Keratinocyte (primary cell): Measurements from ENCODE around the gene GNAS-AS1. TPM values are rescaled to one million over a fixed set of nuclear protein-coding genes. Genes with fewer than 3 reads are reported as not detected.

Source experiments
- DNase-seq: peaks from one replicate; pipeline ENCODE4 v3.0.0-alpha.2; 2011; ENCODE audit warnings: low read depth, missing footprints, low spot score
- FAIRE-seq: peaks from 2 replicates; lab custom pipeline; 2011; peaks lifted over from hg19 to GRCh38; lab: Jason Lieb, UNC
- H2AFZ ChIP-seq: 2 replicates; pipeline ENCODE4 v1.6.0; 2012; ENCODE audit warnings: low read length, control low read depth, inconsistent platforms; ENCODE audit not compliant: control insufficient read depth
- H3K27ac ChIP-seq: 2 replicates; pipeline ENCODE4 v1.5.1; 2011; ENCODE audit warnings: low read length; ENCODE audit not compliant: control insufficient read depth, insufficient read depth
- H3K27me3 ChIP-seq: 3 replicates; pipeline ENCODE4 v1.6.0; 2011; ENCODE audit warnings: low read length; ENCODE audit not compliant: control insufficient read depth, insufficient read depth; ENCODE audit errors: extremely low read depth
- H3K36me3 ChIP-seq, 2 experiments: 2 replicates in 1 of 2; 3 replicates in 1 of 2; pipeline ENCODE4 v1.5.1; 2011; ENCODE audit warnings: low read length in 2 of 2, mild to moderate bottlenecking in 1 of 2; ENCODE audit not compliant: control insufficient read depth in 2 of 2, insufficient read depth in 2 of 2; ENCODE audit errors: extremely low read depth in 1 of 2
- H3K4me1 ChIP-seq: 3 replicates; pipeline ENCODE4 v1.5.1; 2011; ENCODE audit warnings: low read length; ENCODE audit not compliant: control insufficient read depth, insufficient read depth; ENCODE audit errors: extremely low read depth
- H3K4me2 ChIP-seq: 3 replicates; pipeline ENCODE4 v1.6.0; 2011; ENCODE audit warnings: low read depth, low read length; ENCODE audit not compliant: control insufficient read depth, insufficient read depth; ENCODE audit errors: extremely low read depth
- H3K4me3 ChIP-seq, 3 experiments: fragments of 200-600 bp in 1 of 3; sonication (generic) in 1 of 3; 2 replicates in 2 of 3; 3 replicates in 1 of 3; pipeline ENCODE4 v1.5.1; 2011 to 2016; ENCODE audit warnings: low read length in 3 of 3, mild to moderate bottlenecking in 3 of 3, control low read depth in 2 of 3, inconsistent platforms in 1 of 3, low read depth in 1 of 3, mixed read lengths in 1 of 3, mixed run types in 1 of 3, moderate library complexity in 1 of 3; ENCODE audit not compliant: control insufficient read depth in 2 of 3, insufficient read depth in 2 of 3; ENCODE audit errors: extremely low read depth in 1 of 3
- H3K79me2 ChIP-seq: 2 replicates; pipeline ENCODE4 v1.6.0; 2012; ENCODE audit warnings: low read length; ENCODE audit not compliant: control insufficient read depth, insufficient read depth
- H3K9ac ChIP-seq: 3 replicates; pipeline ENCODE4 v1.6.0; 2011; ENCODE audit warnings: low read length; ENCODE audit not compliant: control insufficient read depth, insufficient read depth; ENCODE audit errors: extremely low read depth
- H3K9me1 ChIP-seq: 3 replicates; pipeline ENCODE4 v1.6.0; 2011; ENCODE audit warnings: low read length; ENCODE audit not compliant: control insufficient read depth, insufficient read depth; ENCODE audit errors: extremely low read depth
- H3K9me3 ChIP-seq: 2 replicates; pipeline ENCODE4 v1.5.1; 2012; ENCODE audit warnings: low read depth, low read length; ENCODE audit not compliant: control insufficient read depth
- H4K20me1 ChIP-seq: 3 replicates; pipeline ENCODE4 v1.6.0; 2011; ENCODE audit warnings: low read length; ENCODE audit not compliant: control insufficient read depth, insufficient read depth; ENCODE audit errors: extremely low read depth
- CTCF ChIP-seq, 3 experiments: IDR thresholded peaks in 1 of 3; conservative IDR thresholded peaks in 1 of 3; optimal IDR thresholded peaks in 1 of 3; 2 replicates in 2 of 3; 3 replicates in 1 of 3; pipeline versions ENCODE3 to v1.5.1; 2011; ENCODE audit warnings: low read length in 3 of 3, mild to moderate bottlenecking in 3 of 3, moderate library complexity in 2 of 3, control low read depth in 1 of 3, inconsistent platforms in 1 of 3; ENCODE audit not compliant: insufficient read depth in 2 of 3; ENCODE audit errors: extremely low read depth in 1 of 3
- EZH2 ChIP-seq: IDR thresholded peaks from one replicate; pipeline ENCODE4 v1.6.1; 2012; ENCODE audit warnings: inconsistent platforms, mild to moderate bottlenecking, low read length, moderate library complexity
- dilution Hi-C: fragments of 300-500 bp; cut with MboI; formaldehyde crosslinking; loops from one replicate; pipeline ENCODE4 v1.7.0; 2020; ENCODE audit warnings: low sequenced_read_pairs; ENCODE audit not compliant: extremely low pct_ligation_motif_present
- polyA plus RNA-seq, 5 experiments: library from polyadenylated mRNA; depleted of rRNA in 3 of 5; stranded (reverse) in 3 of 5; stranded (forward) in 1 of 5; unstranded in 1 of 5; fragments of >200 nt; gene quantifications; 1 replicate in 1 of 5; 2 replicates in 3 of 5; 3 replicates in 1 of 5; pipeline versions ENCODE4 v1.2.1 to v1.2.3, GENCODE V29; 2011 to 2012; ENCODE audit warnings: missing spikeins in 2 of 5, low read depth in 1 of 5, low replicate concordance in 1 of 5
- small RNA-seq, 3 experiments: library from RNA; depleted of rRNA; stranded (forward); fragments of <200 nt; gene quantifications; one replicate each; pipeline ENCODE3, GENCODE V24; 2012; ENCODE audit warnings: low read depth in 3 of 3, low replicate concordance in 1 of 3; ENCODE audit not compliant: insufficient read length in 3 of 3

GNAS-AS1 gene
- polyA plus RNA-seq, 1 donor (not counting 4 experiments of a cell fraction or from before 2014, with no cell fraction given) = 0.31 TPM

DNA sequence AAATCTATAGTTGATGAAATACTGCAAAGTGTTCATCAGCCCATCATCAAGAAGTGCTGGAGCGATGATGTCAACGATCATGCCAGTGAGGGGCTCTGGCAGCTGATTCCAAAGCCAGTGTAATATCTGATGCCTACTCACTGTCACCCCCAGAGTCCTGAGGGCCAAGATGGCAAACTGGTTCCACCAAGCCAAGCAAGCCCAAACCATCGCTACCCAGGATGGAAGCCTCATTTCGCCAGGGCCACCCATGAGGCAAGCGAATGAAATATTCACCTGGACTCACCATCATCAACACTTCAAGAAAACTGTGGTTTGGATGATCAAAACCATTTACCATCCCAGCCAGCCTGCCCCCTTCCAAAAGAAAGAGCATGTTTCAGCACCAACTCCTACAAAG, 76.5 kb downstream of the GNAS-AS1 start:
- H3K4me1 ChIP-seq = no peaks in the 10 kb centered on the region
- no peaks in the 10 kb centered on the region for H3K79me2 ChIP-seq
- no peak for FAIRE-seq
- TF ChIP-seq CTCF (optimal IDR thresholded peaks at IDR 0.05 in 1 of 3, IDR thresholded peaks at IDR 0.05 in 1 of 3, conservative IDR thresholded peaks at IDR 0.05 in 1 of 3; ENCODE audit: extremely low read depth in 1 of 3, insufficient read depth in 2 of 3, low read length in 3 of 3) (no peak), EZH2 (no peak)
- no peak overlapping the region for H3K4me3 ChIP-seq
- no peaks in the 10 kb centered on the region for H3K36me3 ChIP-seq
- no peaks in the 10 kb centered on the region for H3K9me1 ChIP-seq
- H4K20me1 ChIP-seq = no peaks in the 10 kb centered on the region
- dilution Hi-C loops = no loop called here
- no peak for DNase-seq
- no peak overlapping the region for H3K27ac ChIP-seq
- no peaks in the 10 kb centered on the region for H3K9me3 ChIP-seq
- H2AFZ ChIP-seq = no peak overlapping the region
- no peak overlapping the region for H3K4me2 ChIP-seq
- no peak overlapping the region for H3K9ac ChIP-seq
- H3K27me3 ChIP-seq = peaks cover 55% of the 10 kb centered on the region

DNA sequence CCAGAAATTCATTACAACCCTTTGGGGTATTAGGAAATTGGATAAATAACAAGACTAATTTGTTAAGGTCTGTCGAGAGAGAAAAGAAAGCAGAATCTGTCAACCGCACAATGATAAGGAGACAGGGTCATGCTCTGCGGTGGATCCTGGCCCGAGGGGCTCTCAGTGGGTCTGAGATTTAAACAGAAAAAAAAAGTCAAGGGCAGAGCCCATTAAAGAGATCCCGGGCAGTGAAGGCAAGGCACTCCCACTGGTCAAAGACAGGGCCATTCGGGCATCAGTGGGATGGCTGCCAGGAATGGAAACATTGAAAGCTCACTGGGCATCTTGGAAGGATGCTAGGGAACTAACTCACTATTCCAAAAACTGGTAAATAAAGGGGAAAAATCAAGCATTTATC, 77.9 kb downstream of the GNAS-AS1 start:
- Histone ChIP-seq H3K4me2 (no peak overlapping the region), H3K79me2 (no peaks in the 10 kb centered on the region), H3K4me3 (no peak overlapping the region), H3K9ac (no peak overlapping the region), H3K4me1 (no peaks in the 10 kb centered on the region), H3K27me3 (peaks cover 50% of the 10 kb centered on the region), H4K20me1 (no peaks in the 10 kb centered on the region), H2AFZ (no peak overlapping the region), H3K9me3 (no peaks in the 10 kb centered on the region), H3K9me1 (no peaks in the 10 kb centered on the region), H3K36me3 (no peaks in the 10 kb centered on the region), H3K27ac (no peak overlapping the region)
- DNase-seq (no peak), FAIRE-seq (no peak)
- dilution Hi-C loops = no loop called here
- TF ChIP-seq CTCF (optimal IDR thresholded peaks at IDR 0.05 in 1 of 3, IDR thresholded peaks at IDR 0.05 in 1 of 3, conservative IDR thresholded peaks at IDR 0.05 in 1 of 3; ENCODE audit: extremely low read depth in 1 of 3, insufficient read depth in 2 of 3, low read length in 3 of 3) (no peak), EZH2 (no peak)

Small RNA genes within 50 kb of the gene (small RNA-seq; reads per million reads assigned to genes)
- gene MIR298 = 0 reads per million in 3 experiments
- 0 reads per million in 3 experiments for gene RF02127
- gene RF02128 = 0 reads per million in 3 experiments
- gene RF02130 = 0 reads per million in 3 experiments
- 0 reads per million in 3 experiments for gene RF02131

Other genes starting within 250 kb of the GNAS-AS1 start
- gene STX16, start 199.6 kb downstream of the GNAS-AS1 start, polyA plus RNA-seq = 47.3 to 69.7 TPM (median 56.7 TPM) in 3 replicates
- gene NPEPL1, start 158.1 kb downstream of the GNAS-AS1 start, polyA plus RNA-seq = 4.4 to 8.3 TPM (median 4.5 TPM) in 3 replicates
- 521 to 1,373 TPM (median 560 TPM) in 3 replicates for gene GNAS, start 1.8 kb upstream of the GNAS-AS1 start, polyA plus RNA-seq
- 59.7 to 105 TPM (median 68.5 TPM) in 3 replicates for gene NELFCD, start 130.4 kb upstream of the GNAS-AS1 start, polyA plus RNA-seq
- 102 to 171 TPM (median 138 TPM) in 3 replicates for gene CTSZ, start 156.4 kb upstream of the GNAS-AS1 start, polyA plus RNA-seq
- gene TUBB1, start 168.5 kb upstream of the GNAS-AS1 start, polyA plus RNA-seq = 0.03 TPM in 1 of 3 replicates, not detected in the others
- 48.3 to 100 TPM (median 99.7 TPM) in 3 replicates for gene ATP5F1E, start 181.4 kb upstream of the GNAS-AS1 start, polyA plus RNA-seq
- 70.7 to 86.9 TPM (median 75.3 TPM) in 3 replicates for gene PRELID3B, start 191.9 kb upstream of the GNAS-AS1 start, polyA plus RNA-seq